Spinal cord (tissue), 10 donors: ENCODE data around the gene C5orf63. TPM values are rescaled to one million over a fixed set of nuclear protein-coding genes. Genes with fewer than 3 reads are reported as not detected.
"Not testable (repeated sequence)": the region's sequence is repeated elsewhere in the genome, so short reads cannot be mapped to it uniquely, and the experiment has no call there.

Experiments
- DNase-seq, 6 donors: peaks; one replicate each; pipeline versions ENCODE4 v3.0.0 to v3.0.0-alpha.2; 2013 to 2015; ENCODE audit warnings: low spot score in 6 of 6, low read depth in 4 of 6
- H3K27ac ChIP-seq: one replicate; pipeline ENCODE4 v1.5.1; 2013; ENCODE audit warnings: low read depth, low read length, control low read depth
- H3K27me3 ChIP-seq: one replicate; pipeline ENCODE4 v1.6.1; 2013; ENCODE audit warnings: low read length; ENCODE audit not compliant: control insufficient read depth, insufficient read depth
- H3K36me3 ChIP-seq: one replicate; pipeline ENCODE4 v1.6.1; 2013; ENCODE audit warnings: low read length; ENCODE audit not compliant: control insufficient read depth, insufficient read depth
- H3K4me1 ChIP-seq: one replicate; pipeline ENCODE4 v1.6.1; 2013; ENCODE audit warnings: low read length; ENCODE audit not compliant: control insufficient read depth, insufficient read depth
- H3K4me3 ChIP-seq: one replicate; pipeline ENCODE4 v1.5.1; 2013; ENCODE audit warnings: low read depth, low read length, control low read depth
- H3K9me3 ChIP-seq: one replicate; pipeline ENCODE4 v1.6.1; 2013; ENCODE audit warnings: low read length; ENCODE audit not compliant: control insufficient read depth, insufficient read depth
- WGBS: methylation state at CpG from one replicate; pipeline ENCODE4 v1.1.5; 2013; ENCODE audit warnings: missing lambda C conversion rate; ENCODE audit not compliant: insufficient coverage; 5-methylcytosine and 5-hydroxymethylcytosine counted together
- polyA plus RNA-seq, 2 donors: library from polyadenylated mRNA; unstranded; fragments of 120-200 nt; gene quantifications; one replicate each; pipeline ENCODE4 v1.2.1, GENCODE V29; 2013; ENCODE audit not compliant: insufficient read length in 2 of 2
- total RNA-seq, 2 donors: library from RNA; depleted of rRNA in 1 of 2; stranded (reverse); fragments of 120-200 nt in 1 of 2; fragments of >200 nt in 1 of 2; gene quantifications; one replicate each; pipeline versions ENCODE4 v1.2.3 to v1.2.4, GENCODE V29; 2013 to 2014
- donor health status: healthy.

C5orf63 gene
- total and polyA plus RNA-seq, 4 donors = 8.5 to 9.6 (median 9.1) TPM

- Histone ChIP-seq H3K27ac (peak overlapping the region; percentile 19), H3K36me3 (no peaks in the 10 kb centered on the region), H3K4me3 (peak overlapping the region; percentile 75), H3K27me3 (peaks cover 8% of the 10 kb centered on the region), H3K9me3 (no peaks in the 10 kb centered on the region), H3K4me1 (peaks cover 24% of the 10 kb centered on the region)
- 11% methylated on average over 8 of the region's 12 CpGs for WGBS
- peak in 4 of 6 donors; percentile 22 to 79 (median 48) for DNase-seq
These were observed 44.4 kb downstream of the C5orf63 start for GRCh38 chr5:127028822-127029457.

- Histone ChIP-seq H3K4me3 (no peak overlapping the region), H3K27ac (no peak overlapping the region), H3K27me3 (peaks cover 8% of the 10 kb centered on the region), H3K9me3 (no peaks in the 10 kb centered on the region), H3K36me3 (no peaks in the 10 kb centered on the region), H3K4me1 (peaks cover 24% of the 10 kb centered on the region)
- 80% methylated on average over 1 of the region's 1 CpG for WGBS
- DNase-seq = no peak
These were observed 45.8 kb downstream of the C5orf63 start for GRCh38 chr5:127027539-127027938.

GRCh38 chr5:127026166-127026565, 47.1 kb downstream of the C5orf63 start:
- Histone ChIP-seq H3K9me3 (no peaks in the 10 kb centered on the region), H3K27me3 (peaks cover 2% of the 10 kb centered on the region), H3K4me3 (no peak overlapping the region), H3K27ac (no peak overlapping the region), H3K36me3 (no peaks in the 10 kb centered on the region), H3K4me1 (peaks cover 19% of the 10 kb centered on the region)
- no CpG with 5 or more reads among the region's 2 CpGs for WGBS
- DNase-seq = no peak

GRCh38 chr5:127025467-127025866, 47.8 kb downstream of the C5orf63 start:
- Histone ChIP-seq H3K4me3 (no peak overlapping the region), H3K9me3 (no peaks in the 10 kb centered on the region), H3K27ac (no peak overlapping the region), H3K4me1 (peaks cover 13% of the 10 kb centered on the region), H3K27me3 (peaks cover 2% of the 10 kb centered on the region), H3K36me3 (no peaks in the 10 kb centered on the region)
- DNase-seq = no peak
- WGBS = no CpG with 5 or more reads among the region's 1 CpG

- no peaks in the 10 kb centered on the region for H3K36me3 ChIP-seq
- no peak overlapping the region for H3K27ac ChIP-seq
- DNase-seq = no peak
- no CpG with 5 or more reads among the region's 4 CpGs for WGBS
- peaks cover 2% of the 10 kb centered on the region for H3K27me3 ChIP-seq
- no peak overlapping the region for H3K4me3 ChIP-seq
- H3K4me1 ChIP-seq = peaks cover 13% of the 10 kb centered on the region
- H3K9me3 ChIP-seq = no peaks in the 10 kb centered on the region
These were observed 48.5 kb downstream of the C5orf63 start for GRCh38 chr5:127024821-127025220.

GRCh38 chr5:127023552-127024191, 49.6 kb downstream of the C5orf63 start:
- H3K36me3 ChIP-seq, H3K4me1 ChIP-seq, DNase-seq, H3K27ac ChIP-seq, H3K4me3 ChIP-seq, H3K9me3 ChIP-seq, H3K27me3 ChIP-seq: not testable (repeated sequence)
- 93% methylated on average over 1 of the region's 7 CpGs for WGBS

- H3K27me3 ChIP-seq = no peaks in the 10 kb centered on the region
- WGBS = no CpG with 5 or more reads among the region's 3 CpGs
- no peak overlapping the region for H3K27ac ChIP-seq
- H3K4me1 ChIP-seq = peaks cover 3% of the 10 kb centered on the region
- no peaks in the 10 kb centered on the region for H3K36me3 ChIP-seq
- DNase-seq = no peak
- H3K4me3 ChIP-seq = no peak overlapping the region
- H3K9me3 ChIP-seq = no peaks in the 10 kb centered on the region
These were observed 50.5 kb downstream of the C5orf63 start for GRCh38 chr5:127022846-127023245.

- no peaks in the 10 kb centered on the region for H3K9me3 ChIP-seq
- H3K4me1 ChIP-seq = no peaks in the 10 kb centered on the region
- no peak overlapping the region for H3K27ac ChIP-seq
- no peak for DNase-seq
- H3K36me3 ChIP-seq = no peaks in the 10 kb centered on the region
- no peaks in the 10 kb centered on the region for H3K27me3 ChIP-seq
- H3K4me3 ChIP-seq = no peak overlapping the region
- 57% methylated on average over 1 of the region's 1 CpG for WGBS
These were observed 53.4 kb downstream of the C5orf63 start for GRCh38 chr5:127019928-127020327.

GRCh38 chr5:127016722-127017121, 56.6 kb downstream of the C5orf63 start:
- H3K4me1 ChIP-seq, DNase-seq, H3K27me3 ChIP-seq, H3K27ac ChIP-seq, H3K4me3 ChIP-seq, H3K9me3 ChIP-seq, H3K36me3 ChIP-seq: not testable (repeated sequence)
- 100% methylated on average over 2 of the region's 4 CpGs for WGBS

- Histone ChIP-seq H3K27me3 (no peaks in the 10 kb centered on the region), H3K4me3 (no peak overlapping the region), H3K36me3 (no peaks in the 10 kb centered on the region), H3K4me1 (no peaks in the 10 kb centered on the region), H3K27ac (no peak overlapping the region), H3K9me3 (no peaks in the 10 kb centered on the region)
- no peak for DNase-seq
- WGBS = 92% methylated on average over 2 of the region's 4 CpGs
These were observed 57.6 kb downstream of the C5orf63 start for GRCh38 chr5:127015716-127016115.
